GM12872 (cell line): ENCODE data around the gene DTNBP1.
A peak's percentile ranks its signal among the peaks of the same experiment; 100 is the strongest.

ENCODE experiments used
- TF ChIP-seq, protein P1 (sequence below): IDR thresholded peaks from 3 replicates; pipeline ENCODE4 v1.5.1; 2011; ENCODE audit warnings: low read depth, mild to moderate bottlenecking, low read length, moderate library complexity; ENCODE audit not compliant: insufficient read depth

The DTNBP1 gene

DNA sequence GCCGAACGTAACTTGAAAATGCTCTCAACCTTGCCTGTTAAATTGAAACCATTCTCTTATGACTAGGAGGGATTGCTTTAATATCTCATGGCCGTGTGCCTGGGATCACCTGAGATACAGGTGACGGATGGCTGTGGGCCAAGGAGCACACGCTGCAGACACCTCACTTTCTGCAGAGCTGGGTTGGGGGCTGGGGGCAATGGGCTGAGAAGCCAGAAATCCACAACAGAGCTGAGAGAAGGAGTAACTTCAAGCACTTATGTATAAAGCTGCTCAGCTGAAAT lies 170.9 kb downstream of the DTNBP1 start:
- TF ChIP-seq, protein P1, sequence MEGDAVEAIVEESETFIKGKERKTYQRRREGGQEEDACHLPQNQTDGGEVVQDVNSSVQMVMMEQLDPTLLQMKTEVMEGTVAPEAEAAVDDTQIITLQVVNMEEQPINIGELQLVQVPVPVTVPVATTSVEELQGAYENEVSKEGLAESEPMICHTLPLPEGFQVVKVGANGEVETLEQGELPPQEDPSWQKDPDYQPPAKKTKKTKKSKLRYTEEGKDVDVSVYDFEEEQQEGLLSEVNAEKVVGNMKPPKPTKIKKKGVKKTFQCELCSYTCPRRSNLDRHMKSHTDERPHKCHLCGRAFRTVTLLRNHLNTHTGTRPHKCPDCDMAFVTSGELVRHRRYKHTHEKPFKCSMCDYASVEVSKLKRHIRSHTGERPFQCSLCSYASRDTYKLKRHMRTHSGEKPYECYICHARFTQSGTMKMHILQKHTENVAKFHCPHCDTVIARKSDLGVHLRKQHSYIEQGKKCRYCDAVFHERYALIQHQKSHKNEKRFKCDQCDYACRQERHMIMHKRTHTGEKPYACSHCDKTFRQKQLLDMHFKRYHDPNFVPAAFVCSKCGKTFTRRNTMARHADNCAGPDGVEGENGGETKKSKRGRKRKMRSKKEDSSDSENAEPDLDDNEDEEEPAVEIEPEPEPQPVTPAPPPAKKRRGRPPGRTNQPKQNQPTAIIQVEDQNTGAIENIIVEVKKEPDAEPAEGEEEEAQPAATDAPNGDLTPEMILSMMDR, result no peak

DNA sequence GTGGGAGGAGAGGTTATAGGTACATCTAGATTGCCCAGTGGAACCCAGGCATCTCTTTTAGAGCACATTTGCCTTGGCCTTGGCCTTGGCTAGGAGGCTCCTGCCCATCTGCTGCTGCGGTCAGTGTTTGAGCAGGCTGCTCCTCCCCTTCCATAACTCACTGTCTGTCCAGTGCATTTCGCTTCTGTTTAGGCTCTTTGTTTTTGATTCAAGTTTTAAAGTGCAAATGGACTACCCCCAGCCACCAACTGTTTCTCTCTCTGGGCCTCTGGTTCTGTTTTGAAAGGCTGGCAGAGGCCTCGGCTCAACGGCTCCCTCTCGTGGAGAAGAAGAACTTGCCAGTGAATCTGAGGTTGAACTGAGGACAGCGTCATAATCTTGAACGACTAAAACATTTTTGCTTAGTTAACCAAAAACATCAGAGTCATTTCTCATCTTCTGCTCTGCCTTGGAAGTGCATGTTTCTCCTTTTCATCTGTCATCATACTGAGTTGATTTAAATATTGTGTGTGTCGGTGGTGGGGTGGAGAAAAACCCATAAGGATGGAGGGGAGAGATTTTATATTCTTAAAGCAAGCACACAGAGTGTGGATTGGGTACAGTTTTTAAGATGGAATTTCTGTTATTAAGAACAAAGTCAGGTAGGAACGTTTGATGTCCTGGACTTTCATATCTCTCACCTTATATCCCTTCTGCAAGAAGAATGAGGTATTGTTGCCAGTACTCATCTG lies 171.4 kb downstream of the DTNBP1 start:
- TF ChIP-seq, protein P1, result peak; percentile 96

DNA sequence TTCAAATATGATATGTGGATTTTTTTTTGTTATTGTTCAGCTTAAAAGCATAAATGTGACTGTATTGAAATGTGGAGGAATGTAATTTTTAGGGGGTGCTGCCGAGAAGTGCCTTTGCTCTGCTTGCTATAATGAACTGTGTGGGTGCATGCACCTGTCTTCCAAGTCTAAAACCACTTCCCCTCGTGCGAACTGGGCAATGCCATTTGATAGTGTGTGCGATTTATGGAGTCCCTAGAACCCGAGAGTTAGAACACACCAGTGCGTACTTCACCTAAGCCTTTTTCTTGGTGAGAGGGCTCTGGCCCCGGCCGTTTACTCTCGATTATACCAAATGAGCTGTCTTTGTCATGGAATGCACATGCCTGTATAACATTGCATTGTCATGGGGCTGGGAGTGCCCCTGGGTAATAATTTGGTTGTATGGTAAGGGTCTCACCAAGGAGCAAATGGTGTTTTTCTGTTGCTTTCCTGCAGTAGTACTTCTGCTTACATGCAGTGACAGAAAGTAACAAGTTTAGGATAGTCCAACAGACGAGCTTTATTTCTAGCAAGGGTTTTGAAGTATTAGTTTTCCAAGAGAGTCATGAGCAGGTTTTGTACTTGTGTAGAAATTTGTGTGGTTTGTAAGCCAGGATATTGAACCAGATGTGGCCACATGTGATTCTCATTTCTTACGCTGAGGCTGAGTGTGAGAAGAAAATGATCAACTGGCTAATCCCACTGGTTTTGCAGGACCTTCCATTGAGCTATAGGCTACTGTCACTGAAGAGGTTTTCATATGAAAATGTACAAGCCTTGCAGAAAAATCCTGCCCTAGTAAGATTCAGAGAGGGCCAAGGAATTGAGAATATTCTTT lies 172.4 kb downstream of the DTNBP1 start:
- TF ChIP-seq, protein P1, result no peak

DNA sequence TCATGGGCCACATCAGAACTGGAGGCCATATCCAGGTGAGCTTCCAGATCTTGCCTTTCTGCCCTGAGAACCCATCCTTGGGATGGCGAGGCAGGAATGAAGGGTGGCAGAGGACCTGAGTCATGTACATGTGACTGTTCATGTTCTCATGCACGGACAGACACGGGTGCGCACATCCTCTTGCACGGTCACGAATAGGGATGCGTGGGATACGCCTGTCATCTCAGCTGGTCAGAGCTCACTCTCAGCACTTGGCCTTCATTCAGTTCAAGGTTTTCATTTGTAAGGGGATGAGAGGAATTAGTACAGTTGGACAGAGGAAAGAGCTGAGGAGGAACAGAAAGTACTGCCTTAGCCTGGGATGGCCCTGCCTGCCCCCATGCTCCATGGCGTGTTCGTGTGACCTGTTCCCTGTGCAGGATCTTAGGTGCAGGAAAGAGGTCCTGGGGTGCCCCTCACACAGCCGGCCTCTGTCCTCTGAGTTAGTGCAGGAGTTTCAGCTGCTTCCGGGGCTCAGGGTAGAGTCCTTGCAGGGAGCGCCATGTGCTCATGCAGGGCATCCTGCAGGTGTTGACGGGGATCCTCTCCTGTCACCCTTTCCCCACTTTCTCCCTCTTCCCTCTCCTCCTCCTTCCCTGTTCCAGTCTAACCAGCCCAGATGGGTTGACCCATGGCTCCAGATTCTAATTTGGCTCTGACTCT lies 173.4 kb downstream of the DTNBP1 start:
- TF ChIP-seq, protein P1, result no peak

DNA sequence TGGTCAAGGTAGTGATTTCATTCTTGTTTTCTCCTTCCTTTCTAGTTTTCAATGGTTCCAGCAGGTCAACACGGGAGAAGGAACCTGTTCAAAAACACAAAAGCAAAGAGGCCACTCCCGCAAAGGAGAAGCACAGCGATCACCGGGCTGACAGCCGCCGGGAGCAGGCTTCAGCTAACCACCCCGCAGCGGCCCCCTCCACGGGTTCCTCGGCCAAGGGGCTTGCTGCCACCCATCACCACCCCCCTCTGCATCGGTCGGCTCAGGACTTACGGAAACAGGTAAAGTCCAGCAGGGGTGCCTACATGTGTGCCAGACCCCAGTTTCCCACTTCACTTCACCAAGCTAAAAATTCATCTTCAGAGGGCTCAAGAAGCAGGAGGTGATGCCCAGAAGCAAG lies 175.6 kb downstream of the DTNBP1 start:
- TF ChIP-seq, protein P1, result no peak

DNA sequence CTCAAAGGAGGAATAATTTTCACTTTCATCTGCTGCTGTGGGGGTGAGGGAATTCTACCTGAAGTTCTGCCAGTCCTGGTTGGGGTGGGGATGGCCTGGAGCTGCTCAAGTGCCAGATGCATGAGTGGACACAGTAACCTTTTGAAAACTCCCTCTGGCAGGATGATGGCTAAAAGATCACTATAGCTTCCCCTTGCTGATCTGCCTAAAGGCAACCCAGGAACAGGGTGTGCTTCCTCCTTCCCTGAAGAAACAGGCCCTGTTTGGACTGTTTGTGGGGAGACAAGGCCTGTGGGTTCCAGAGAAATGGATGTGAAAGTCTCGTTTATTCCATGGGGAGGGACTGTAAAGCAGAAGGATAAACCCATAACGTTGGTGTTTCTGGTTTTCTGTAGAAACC lies 176.9 kb downstream of the DTNBP1 start:
- TF ChIP-seq, protein P1, result no peak

DNA sequence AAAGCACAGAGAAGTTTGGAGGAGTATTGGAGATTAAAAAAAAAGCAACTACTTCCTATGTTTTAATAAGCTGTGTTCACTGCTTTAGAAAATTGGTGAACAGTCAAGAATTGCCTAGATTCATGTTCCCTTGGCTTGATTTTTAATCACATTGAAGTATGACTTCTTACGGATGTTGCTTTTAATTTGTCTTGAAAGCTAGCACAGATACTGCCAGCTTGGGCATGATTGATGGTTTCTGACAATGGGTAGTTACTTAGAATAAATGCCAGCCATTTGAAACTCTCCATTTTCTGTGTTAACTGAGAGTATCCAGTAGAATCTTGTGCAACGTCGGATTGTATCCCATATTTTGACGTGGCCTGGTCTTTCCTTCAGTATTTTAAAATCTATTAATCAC lies 178.0 kb downstream of the DTNBP1 start:
- TF ChIP-seq, protein P1, result no peak
